SK-N-SH treated with all-trans-retinoic acid at 6 μM for 48 hours (cell line): ENCODE results near the gene USP7.

ENCODE experiments used
- PPARA ChIP-seq: fragments of 250-450 bp; sonication (Bioruptor Pico); IDR thresholded peaks from 2 replicates; pipeline ENCODE4 v1.5.0; 2020; ENCODE audit warnings: mild to moderate bottlenecking, borderline replicate concordance
- SNAI2 ChIP-seq: fragments of 250-450 bp; sonication (Bioruptor Pico); IDR thresholded peaks from 2 replicates; pipeline ENCODE4 v1.5.0; 2020; ENCODE audit warnings: mild to moderate bottlenecking, moderate library complexity
- ZNF70 ChIP-seq: fragments of 450-650 bp; formaldehyde crosslinking; IDR thresholded peaks from 2 replicates; pipeline ENCODE4 v1.5.0; 2020; ENCODE audit warnings: mild to moderate bottlenecking, moderate library complexity
- TF ChIP-seq, protein P1 (sequence below): fragments of 250-450 bp; sonication (Bioruptor Pico); IDR thresholded peaks from 2 replicates; pipeline ENCODE4 v1.8.0; 2021; ENCODE audit warnings: low read depth, mild to moderate bottlenecking, moderate library complexity, borderline replicate concordance
- TF ChIP-seq, protein P2 (sequence below): fragments of 250-450 bp; sonication (Bioruptor Pico); IDR thresholded peaks from 2 replicates; pipeline ENCODE4 v1.8.0; 2020; ENCODE audit warnings: mild to moderate bottlenecking, moderate library complexity, borderline replicate concordance

DNA sequence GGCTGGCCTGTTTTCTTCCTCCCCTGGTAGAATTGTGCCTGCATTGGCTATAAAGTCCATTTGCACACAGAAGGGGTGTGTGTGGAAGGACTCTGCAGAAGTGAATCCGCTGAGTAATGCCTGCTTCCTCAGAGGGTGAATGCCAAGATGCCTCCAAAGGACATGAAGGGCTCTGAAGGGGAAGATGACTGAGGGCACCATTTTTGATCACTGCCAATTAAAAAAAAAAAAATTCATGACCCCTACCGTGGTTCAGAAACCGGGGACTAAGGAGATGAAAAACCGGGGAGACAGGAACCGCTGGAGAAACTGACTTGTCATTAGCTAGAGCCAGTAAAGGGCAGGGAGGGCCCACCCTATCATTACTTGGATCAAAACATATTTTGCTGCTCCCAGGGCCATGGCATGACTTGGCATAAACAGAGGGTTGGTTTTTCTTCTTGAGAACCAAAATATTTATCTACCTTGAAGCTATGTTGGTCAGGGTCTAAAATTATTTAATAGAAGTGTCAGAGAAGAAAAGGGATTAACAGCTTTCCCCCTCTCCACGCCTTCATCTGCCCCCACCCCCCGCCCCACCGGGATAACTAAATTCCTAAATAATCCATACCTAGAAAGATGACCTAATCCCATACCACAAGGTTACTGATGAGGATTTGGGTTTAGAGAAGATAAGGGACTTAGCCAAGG, 3.6 kb upstream of the USP7 start:
- TF ChIP-seq ZNF70 (CRISPR knock-in tag) (no peak), PPARA (CRISPR knock-in tag) (no peak), SNAI2 (no peak)
- TF ChIP-seq, protein P1, sequence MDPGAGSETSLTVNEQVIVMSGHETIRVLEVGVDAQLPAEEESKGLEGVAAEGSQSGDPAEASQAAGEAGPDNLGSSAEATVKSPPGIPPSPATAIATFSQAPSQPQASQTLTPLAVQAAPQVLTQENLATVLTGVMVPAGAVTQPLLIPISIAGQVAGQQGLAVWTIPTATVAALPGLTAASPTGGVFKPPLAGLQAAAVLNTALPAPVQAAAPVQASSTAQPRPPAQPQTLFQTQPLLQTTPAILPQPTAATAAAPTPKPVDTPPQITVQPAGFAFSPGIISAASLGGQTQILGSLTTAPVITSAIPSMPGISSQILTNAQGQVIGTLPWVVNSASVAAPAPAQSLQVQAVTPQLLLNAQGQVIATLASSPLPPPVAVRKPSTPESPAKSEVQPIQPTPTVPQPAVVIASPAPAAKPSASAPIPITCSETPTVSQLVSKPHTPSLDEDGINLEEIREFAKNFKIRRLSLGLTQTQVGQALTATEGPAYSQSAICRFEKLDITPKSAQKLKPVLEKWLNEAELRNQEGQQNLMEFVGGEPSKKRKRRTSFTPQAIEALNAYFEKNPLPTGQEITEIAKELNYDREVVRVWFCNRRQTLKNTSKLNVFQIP (CRISPR knock-in tag): no peak
- TF ChIP-seq, protein P2, sequence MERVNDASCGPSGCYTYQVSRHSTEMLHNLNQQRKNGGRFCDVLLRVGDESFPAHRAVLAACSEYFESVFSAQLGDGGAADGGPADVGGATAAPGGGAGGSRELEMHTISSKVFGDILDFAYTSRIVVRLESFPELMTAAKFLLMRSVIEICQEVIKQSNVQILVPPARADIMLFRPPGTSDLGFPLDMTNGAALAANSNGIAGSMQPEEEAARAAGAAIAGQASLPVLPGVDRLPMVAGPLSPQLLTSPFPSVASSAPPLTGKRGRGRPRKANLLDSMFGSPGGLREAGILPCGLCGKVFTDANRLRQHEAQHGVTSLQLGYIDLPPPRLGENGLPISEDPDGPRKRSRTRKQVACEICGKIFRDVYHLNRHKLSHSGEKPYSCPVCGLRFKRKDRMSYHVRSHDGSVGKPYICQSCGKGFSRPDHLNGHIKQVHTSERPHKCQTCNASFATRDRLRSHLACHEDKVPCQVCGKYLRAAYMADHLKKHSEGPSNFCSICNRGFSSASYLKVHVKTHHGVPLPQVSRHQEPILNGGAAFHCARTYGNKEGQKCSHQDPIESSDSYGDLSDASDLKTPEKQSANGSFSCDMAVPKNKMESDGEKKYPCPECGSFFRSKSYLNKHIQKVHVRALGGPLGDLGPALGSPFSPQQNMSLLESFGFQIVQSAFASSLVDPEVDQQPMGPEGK (CRISPR knock-in tag): no peak
